ENCODE data around the gene SLC9A7.

SLC9A7 gene

GRCh38 chrX:46601283-46601682 lies 157.6 kb downstream of the SLC9A7 start:
- no peak for DNase-seq

GRCh38 chrX:46599051-46599560 lies 159.8 kb downstream of the SLC9A7 start:
- no peak for DNase-seq

GRCh38 chrX:46597771-46598170 lies 161.1 kb downstream of the SLC9A7 start:
- DNase-seq: peak; percentile 13 to 52 (median 42)

GRCh38 chrX:46597208-46597607 lies 161.7 kb downstream of the SLC9A7 start:
- no peak for DNase-seq

- no peak for DNase-seq
These were observed 163.8 kb downstream of the SLC9A7 start for GRCh38 chrX:46595084-46595483.

DNA sequence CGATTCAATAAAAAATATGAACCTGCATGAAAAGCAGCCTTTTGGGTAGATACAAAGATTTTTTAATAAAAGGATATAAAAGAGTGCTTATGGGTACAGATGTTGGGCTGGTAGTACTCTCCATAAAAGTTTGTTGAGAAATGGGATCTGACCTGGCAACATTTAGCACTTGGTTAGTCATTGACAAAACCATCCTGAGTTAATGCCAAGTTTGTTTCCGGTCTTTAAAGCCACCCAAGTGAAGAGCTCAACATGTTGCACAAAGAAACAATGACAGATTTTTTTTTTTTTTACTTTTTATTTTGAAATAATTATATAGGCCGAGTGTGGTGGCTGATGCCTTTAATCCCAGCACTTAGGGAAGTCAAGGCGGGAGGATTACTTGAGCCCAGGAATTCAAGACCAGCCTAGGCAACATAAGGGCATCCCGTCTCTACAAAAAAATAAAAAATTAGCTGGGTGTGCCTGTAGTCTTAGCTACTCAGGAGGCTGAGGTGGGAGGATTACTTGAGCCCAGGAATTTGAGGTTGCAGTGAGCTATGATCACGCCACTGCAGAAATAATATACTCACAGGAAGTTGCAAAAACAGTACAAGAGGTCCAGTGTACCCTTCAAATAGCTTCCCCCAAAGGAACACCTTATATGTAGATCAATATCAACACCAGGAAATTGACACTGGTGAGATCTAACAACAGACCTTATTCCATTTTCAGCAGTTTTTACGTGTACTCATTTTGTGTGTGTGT lies 168.8 kb downstream of the SLC9A7 start:
- DNase-seq: no peak

DNA sequence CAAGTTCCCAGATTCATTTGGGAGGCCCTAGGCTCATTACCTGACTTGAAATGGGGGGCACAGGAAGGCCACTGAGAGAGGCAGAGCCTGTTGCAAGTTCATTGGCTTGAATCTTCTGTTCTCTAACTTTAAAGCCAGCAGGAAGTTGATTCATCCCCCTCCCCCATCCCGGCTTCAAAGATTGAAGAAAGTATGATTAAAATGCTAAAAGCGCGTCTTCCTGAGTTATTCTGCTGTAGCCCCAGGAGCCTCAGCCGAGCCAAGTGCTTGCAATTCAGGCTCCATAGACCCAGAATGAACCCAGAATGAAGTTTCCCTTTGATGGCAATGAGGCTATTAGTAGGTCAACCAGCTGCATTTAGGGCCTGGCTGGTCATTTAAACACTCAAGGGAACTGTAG lies 170.7 kb downstream of the SLC9A7 start:
- peak in 1 of 4 experiments; percentile 37 for DNase-seq

- DNase-seq: no peak
These were observed 171.2 kb downstream of the SLC9A7 start for GRCh38 chrX:46587753-46588171.

- DNase-seq: no peak
These were observed 171.8 kb downstream of the SLC9A7 start for GRCh38 chrX:46587158-46587557.

GRCh38 chrX:46584736-46585135 lies 174.2 kb downstream of the SLC9A7 start:
- DNase-seq: no peak

- peak; percentile 21 to 74 (median 47) for DNase-seq
These were observed 176.0 kb downstream of the SLC9A7 start for GRCh38 chrX:46582966-46583365.

- no peak for DNase-seq
These were observed 176.6 kb downstream of the SLC9A7 start for GRCh38 chrX:46582325-46582724.

- no peak for DNase-seq
These were observed 178.3 kb downstream of the SLC9A7 start for GRCh38 chrX:46580613-46581012.

- DNase-seq: no peak
These were observed 179.7 kb downstream of the SLC9A7 start for GRCh38 chrX:46579250-46579649.

DNA sequence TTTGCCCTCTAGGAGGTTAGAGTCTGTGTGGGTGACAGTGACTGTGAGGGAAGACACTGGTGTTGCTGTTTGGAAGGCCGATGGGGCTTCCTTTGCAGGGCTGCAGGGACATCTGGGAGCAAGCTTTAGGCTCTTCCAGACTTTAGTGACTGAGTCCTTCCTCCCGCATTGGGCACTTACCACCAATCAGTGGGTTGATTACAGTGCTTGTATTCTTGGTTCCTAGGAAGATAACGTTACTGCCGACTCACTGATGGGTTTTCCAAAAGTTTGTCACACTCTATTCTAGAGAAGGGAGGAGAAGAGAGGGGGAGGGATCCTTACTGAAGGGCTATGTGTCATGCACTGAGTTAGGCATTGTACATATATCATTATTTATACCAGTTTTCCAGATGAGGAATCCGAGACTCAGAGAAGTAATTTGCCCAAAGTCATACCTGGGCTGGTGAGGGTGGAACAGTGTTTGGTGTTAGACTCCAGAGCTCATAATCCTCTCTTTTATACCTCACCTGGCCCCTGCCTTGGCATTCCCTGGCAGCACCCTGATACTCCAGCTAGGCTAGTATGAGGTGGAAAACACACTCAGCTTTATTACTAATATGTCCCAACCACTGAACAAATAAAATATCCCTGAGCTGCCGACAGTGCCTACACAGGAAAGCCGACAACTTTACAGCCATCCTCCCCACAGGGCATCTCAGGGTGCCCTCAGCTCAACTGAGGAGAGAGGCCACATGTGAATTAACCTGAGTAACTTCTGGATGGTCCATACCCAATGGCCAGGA lies 181.5 kb downstream of the SLC9A7 start:
- DNase-seq: no peak

DNA sequence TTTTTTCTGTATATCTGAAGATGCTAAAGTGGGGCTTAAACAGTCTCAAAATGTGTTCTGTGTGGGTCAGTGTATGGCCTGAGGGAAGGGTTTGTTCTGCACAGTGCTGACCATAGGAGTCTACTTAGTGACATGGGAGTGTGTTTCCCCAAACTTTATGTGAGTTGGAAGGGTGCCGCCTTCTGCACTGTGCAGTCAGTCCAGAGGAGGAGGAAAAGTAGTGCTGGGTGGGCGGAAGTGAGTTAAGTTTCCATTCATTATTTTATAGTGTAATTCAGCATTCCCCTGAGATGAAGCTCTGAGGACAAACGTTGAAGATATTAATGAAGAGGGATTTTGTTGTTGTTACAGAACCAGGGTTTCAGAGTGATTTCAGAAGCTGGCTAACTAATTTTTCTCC lies 182.5 kb downstream of the SLC9A7 start:
- peak in 2 of 4 experiments; percentile 32 to 35 for DNase-seq

- peak; percentile 26 to 67 (median 54) for DNase-seq
These were observed 182.9 kb downstream of the SLC9A7 start for GRCh38 chrX:46575991-46576392.

GRCh38 chrX:46575586-46575985 lies 183.3 kb downstream of the SLC9A7 start:
- DNase-seq: no peak

GRCh38 chrX:46574774-46575381 lies 184.0 kb downstream of the SLC9A7 start:
- DNase-seq: peak in 1 of 4 experiments; percentile 48

- DNase-seq: peak; percentile 28 to 63 (median 48)
These were observed 184.8 kb downstream of the SLC9A7 start for GRCh38 chrX:46573892-46574773.

- DNase-seq: peak; percentile 69 to 88 (median 80)
These were observed 185.5 kb downstream of the SLC9A7 start, which contains the start of gene CHST7 for GRCh38 chrX:46573331-46573891. Gene CHST7, plus strand, starts transcription at chrX:46573765. Its CDS starts 167 bp downstream, at chrX:46573932.
